ENCODE data around the gene NUTF2. TPM values are rescaled to one million over a fixed set of nuclear protein-coding genes. Genes with fewer than 3 reads are reported as not detected.
"Not testable (repeated sequence)": the region's sequence is repeated elsewhere in the genome, so short reads cannot be mapped to it uniquely, and the experiment has no call there.

The NUTF2 gene
- total RNA-seq, result 73.2 TPM

DNA sequence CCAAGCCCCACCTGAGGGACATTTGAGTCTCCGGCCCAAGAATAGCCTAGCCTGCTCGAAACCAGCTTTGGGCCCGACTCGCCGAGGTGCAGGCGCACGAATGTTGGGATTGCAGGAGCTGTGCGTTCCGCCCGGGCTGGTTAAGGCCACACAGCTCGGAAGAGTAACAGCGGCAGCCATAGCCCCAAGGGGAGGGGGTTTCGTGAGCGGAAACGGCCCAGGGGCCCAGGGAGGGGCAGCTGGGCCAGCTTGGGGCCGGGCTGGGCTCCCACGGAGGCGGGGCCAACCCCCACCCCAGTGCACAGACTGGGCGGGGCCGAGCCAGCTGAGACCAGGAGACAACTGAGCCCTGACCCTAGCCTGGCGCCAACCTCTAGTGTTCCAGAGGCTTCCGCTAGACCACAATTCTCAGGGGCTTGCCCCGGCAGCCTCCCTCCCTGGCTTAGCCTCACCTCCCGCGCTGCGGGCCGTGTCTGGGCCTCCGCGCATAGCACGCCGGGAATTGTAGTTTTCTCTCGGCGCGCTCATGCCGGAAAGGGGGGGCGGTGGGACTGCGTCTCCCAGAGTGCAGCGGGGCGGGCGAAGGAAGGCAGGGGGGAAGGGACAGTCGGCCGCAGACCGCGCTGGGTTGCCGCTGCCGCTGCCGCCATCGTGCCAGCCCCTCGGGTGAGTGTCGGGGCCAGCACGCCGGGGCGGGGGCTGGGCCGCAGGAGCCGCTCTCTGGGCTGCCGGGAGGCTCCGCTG, at the start of gene NUTF2:
TSS of gene NUTF2 (plus strand) at position 614 of the 744 bp plus-strand sequence. CDS start 18,198 bp downstream, outside the sequence.
- peak; percentile 91 for DNase-seq

DNA sequence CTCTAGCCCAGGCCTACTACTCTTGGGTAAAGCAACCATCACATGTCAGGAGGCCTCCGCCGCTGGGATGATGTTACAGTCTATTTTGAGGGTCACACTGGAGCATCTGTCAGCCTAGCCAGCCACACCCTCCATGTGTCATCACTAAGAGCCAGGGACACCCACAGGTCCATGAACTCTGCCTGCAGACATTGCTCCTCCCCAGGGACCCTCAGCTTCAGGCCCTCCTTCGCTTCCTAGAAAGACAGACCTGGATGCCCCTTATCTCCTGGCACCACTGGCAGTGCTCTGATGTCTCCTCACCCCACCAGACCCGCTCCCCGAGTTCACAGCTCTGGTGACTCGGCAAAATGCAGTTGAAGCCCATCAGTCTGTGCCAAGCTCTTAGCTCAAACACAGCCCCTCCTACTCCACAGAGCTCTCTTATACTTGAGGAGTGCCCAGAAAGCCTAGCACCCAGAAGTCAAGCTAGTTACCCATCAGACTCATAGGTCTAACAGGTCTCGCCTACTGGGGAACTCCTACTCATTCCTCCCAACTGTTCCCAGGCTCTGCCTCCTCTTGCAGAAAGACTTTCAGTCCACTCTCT, 46.3 kb upstream of the NUTF2 start:
- DNase-seq, result no peak

GRCh38 chr16:67801241-67801640, 45.5 kb upstream of the NUTF2 start:
- no peak for DNase-seq

DNA sequence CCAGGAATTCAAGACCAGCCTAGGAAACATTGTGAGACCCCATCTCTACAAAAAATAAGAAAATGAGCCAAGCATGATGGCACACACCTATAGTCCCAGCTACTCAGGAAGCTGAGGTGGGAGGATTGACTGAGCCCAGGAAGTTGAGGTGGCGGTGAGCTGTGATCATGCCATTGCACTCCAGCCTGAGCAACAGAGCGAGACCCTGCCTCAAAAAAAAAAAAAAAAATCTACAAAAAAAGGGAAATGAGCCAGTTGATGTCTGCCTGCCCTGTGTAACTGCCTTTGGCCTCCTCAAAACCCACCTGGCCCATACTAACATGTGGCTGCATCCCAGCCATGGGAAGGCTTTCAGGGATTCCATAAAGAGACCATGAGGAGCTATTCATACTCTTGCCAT, 44.9 kb upstream of the NUTF2 start:
- no peak for DNase-seq

GRCh38 chr16:67803894-67804293, 42.8 kb upstream of the NUTF2 start:
- no peak for DNase-seq

DNA sequence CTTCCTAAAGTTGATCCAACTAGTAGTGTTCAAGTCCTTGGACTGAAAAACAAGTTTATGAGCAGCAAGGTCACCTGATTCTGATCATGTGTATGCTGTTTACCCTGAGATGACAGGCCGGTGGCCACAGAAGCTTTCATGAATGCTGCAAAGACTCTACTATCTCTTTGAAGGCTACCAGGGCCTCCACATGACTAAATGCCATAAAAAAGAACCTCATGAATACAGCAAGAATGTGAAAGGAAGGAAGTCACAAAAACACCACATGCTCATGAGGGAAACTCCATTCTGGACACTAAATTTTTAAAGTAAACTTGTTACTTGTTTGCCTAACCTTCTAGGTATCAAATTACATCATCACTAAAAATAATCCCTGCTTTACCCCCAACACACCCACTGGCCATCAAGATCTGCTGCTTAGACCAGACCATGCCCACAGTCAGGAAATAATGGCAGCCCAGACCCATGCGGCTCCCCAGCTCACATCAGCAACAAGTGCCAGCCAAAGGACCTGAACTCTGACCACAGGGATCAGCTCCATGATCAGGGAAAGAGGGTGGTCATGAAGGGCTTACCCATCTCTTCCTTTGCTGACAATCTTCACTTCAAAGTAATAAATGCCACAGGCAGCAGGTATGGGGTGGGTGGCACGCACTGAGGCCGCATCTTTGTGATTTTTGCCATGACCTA, 41.7 kb upstream of the NUTF2 start:
- no peak for DNase-seq

DNA sequence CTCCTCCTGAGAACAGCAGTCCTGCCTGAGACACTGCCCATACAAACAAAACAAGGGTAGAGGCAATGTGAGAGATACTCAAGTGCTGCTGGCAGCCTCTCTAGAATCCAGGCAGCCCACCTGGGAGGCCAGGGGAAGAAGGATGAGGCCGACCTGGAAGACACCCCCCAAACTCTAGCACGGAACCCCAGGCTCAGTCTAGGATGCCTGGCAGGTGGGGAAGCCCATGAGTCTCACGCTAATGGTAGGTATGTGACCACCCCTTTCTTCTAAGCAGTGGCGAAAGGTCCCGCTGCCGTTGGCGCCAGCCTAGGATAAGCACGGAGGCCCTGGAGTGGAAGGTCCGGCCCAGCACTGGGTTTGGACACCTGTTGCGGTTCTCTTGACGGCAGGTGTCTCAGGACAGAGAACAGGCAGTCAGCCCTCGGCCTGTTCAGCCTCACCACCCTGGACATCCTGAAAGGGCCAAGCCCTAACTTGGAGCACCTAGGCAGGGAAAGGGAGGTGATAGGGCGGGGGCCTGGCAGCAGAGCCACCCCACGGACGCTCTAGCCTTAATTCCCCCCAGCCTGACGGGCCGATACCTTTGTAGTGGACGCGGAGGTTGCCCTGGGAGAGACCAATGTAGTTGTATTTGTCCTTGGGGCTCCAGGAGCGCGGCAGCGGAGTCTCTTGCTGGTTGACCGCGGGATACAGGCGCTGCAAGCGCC, 40.9 kb upstream of the NUTF2 start:
- DNase-seq, result no peak

GRCh38 chr16:67806428-67807147, 40.1 kb upstream of the NUTF2 start, which contains the start of the genes RANBP10 and TSNAXIP1:
Gene RANBP10, minus strand, starts transcription at chr16:67806560. Its CDS starts 24 bp downstream, at chr16:67806536.
Gene TSNAXIP1, plus strand, starts transcription at chr16:67806889. Its CDS starts 261 bp downstream, at chr16:67807150.
- peak; percentile 99 for DNase-seq

GRCh38 chr16:67807148-67807682, 39.5 kb upstream of the NUTF2 start:
- no peak for DNase-seq

DNA sequence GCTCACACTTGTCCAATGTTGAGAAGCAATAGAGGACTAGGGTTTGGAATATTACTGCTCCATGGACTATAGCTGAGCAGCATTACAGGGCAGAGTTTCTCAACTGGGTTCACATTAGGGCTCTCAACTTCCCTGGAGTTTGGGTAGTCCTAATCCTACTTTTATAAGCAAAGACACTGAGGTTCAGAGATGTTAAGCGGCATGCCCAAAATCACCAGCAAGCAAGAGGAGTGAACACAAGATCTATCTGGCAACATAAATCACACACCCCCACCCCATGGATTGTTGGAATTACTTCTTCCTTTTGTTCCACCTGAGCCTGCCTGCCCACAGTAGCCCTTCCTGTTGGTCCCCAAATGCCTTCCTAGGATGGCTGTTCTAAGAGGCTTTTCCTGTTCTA, 34.8 kb upstream of the NUTF2 start:
- no peak for DNase-seq

DNA sequence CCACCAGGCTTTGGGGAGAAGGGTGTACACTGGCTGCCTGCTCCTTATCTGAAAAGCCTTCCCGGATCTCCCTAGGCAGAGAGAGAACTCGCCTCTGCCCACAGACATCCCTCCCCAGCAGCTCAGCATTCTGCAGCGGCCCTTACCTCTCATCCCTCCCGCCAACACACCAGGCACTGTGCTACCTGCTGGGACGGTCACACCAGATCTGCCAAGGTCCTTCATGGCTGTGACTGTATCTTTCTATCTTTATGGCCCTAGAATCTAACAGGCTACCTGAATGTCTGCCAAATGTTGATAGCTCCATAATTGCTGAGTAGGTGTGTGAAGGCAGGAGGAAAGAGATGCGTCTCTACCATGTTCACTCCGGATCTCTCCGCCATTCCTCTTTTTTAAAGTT, 32.2 kb upstream of the NUTF2 start:
- DNase-seq, result no peak

DNA sequence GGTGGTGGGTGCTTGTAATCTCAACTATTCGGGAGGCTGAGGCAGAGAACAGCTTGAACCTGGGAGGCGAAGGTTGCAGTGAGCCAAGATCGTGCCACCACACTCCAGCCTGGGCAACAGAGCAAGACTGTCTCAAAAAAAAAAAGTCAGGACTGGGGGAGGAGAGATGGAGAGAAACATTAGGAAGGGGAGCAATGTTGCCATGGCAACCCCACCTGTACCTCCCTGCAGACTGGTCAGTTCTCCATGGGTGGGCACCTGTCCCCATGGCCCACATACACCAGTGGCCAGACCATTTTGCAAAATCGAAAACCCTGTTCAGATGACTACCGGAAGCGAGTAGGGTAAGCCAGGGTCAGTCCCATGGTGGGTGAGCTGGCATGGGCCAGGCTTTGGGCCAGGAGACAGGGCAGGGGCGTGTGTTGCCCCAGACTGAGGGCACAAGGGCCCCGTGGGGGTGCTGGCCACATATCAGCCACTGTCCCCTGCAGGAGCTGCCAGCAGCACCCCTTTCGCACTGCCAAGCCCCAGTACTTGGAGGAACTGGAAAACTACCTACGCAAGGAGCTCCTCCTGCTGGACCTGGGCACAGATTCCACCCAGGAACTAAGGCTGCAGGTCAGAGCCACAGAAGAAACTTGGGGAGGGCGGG, 26.0 kb upstream of the NUTF2 start:
- DNase-seq, result no peak

GRCh38 chr16:67822511-67822910, 24.2 kb upstream of the NUTF2 start:
- no peak for DNase-seq

DNA sequence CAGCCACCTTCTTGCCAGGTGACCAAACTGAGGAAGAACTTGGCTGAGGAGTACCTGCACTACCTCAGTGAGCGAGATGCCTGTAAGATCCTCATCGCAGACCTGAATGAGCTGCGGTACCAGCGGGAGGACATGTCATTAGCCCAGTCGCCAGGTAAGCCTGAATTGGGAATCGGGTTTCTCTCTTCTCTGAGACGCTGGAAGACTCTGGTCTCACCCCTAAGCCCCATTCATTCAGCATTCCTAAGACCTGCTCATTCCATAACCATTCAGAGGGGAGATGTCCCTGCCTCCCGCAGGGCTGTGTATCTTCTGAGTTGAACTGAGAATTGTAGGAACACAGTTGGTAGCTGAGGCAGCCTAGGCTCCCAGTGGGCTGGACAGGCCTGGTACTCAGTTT, 21.6 kb upstream of the NUTF2 start:
- DNase-seq, result no peak

GRCh38 chr16:67825906-67826305, 20.8 kb upstream of the NUTF2 start:
- DNase-seq, result no peak

DNA sequence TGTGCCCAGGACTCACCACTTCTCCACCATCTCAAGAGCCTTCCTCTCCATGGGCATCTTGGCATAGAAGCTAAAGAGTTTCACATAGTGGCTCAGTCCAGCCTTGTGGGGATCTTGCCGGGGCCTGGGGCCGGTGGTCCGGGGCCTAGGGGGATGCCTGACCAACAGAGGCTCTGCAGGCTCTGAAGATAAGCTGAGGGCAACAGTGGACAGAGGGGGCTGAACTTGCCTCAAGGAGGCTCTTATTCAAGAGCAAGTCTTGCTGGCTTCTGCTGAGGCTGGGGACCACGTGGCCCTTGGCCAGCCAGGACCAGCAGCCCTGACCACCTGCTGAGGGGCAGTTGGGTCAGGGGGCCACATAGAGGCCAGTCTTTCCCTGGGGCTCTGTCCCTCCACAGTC, 18.1 kb upstream of the NUTF2 start:
- no peak for DNase-seq

DNA sequence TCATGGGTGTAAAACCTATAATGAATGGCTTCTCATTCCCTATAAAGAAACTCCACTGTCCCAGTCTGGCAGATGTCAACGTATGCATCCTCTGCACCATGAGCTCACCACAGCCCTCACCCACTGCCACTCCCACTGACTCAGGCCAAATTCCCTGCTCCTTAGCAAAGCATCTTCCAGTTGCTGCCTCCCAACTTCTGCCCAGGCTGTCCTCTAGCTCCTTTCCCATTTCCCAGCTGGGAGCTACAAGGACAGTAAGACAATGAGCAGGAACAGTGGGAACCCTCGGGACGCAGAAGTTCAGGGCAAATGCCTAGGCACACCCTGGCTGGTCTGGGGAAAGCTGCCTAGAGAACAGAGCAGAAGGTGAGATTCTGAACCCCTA, 13.7 kb upstream of the NUTF2 start:
- DNase-seq, result no peak

- peak; percentile 87 for DNase-seq
These were observed 13.1 kb upstream of the NUTF2 start for GRCh38 chr16:67833415-67834241.

- no peak for DNase-seq
These were observed 12.5 kb upstream of the NUTF2 start for GRCh38 chr16:67834242-67834614.

GRCh38 chr16:67837190-67837589, 9.5 kb upstream of the NUTF2 start:
- not testable (repeated sequence) for DNase-seq

Measured in occipital lobe (tissue), 2 donors.